ENCODE results near the gene KLF9.
A peak's percentile ranks its signal among the peaks of the same experiment; 100 is the strongest.

The KLF9 gene

GRCh38 chr9:70363760-70364159, 50.7 kb downstream of the KLF9 start:
- no peak for DNase-seq (ENCODE audit: low spot score)

DNA sequence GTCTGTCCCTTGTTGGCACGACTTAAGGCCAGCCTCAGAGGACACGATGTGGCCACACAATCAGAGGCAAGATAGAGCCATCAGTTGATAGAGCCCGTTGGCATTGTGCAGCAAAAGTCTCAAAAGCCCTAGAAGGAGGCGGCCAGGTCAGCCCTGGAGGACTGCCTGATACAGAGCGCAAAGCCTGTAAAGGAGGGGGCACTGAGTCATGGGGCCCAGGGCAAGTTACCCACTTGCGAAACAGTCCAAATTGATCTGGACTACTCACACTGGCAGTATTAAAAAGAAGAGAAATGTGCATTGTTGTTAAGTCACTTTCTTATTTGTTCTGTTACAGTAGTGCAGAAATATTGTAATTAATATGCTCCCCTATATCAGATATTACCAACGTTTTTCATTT, 51.5 kb downstream of the KLF9 start:
- DNase-seq (ENCODE audit: low spot score), result no peak

- DNase-seq (ENCODE audit: low spot score), result no peak
These were observed 58.7 kb downstream of the KLF9 start for GRCh38 chr9:70355801-70356200.

GRCh38 chr9:70352802-70353201, 61.7 kb downstream of the KLF9 start:
- DNase-seq (ENCODE audit: low spot score), result peak; percentile 39

GRCh38 chr9:70352356-70352755, 62.1 kb downstream of the KLF9 start:
- no peak for DNase-seq (ENCODE audit: low spot score)

- no peak for DNase-seq (ENCODE audit: low spot score)
These were observed 67.4 kb downstream of the KLF9 start for GRCh38 chr9:70347046-70347445.

DNA sequence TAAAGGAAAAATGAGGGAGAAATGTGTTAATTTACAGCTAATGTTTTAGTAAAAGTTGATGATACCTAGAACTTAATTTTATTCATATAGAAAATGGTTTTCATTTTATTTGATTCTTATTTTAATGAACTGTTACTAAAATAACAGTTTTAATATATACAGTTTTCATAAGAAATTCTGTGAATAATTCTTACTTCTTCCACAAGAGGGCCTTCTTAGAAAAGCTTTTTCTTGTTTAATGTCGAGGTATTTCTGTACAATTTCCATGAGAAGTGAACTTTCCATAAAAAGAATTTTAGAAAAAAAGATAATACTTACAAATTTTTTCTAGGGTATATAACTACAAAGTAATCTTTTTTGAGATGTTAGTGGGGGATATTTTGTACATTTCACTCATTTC, 73.9 kb downstream of the KLF9 start:
- peak; percentile 67 for DNase-seq (ENCODE audit: low spot score)
